Endothelial cell of umbilical vein (primary cell): ENCODE data around the gene MECP2. TPM values are rescaled to one million over a fixed set of nuclear protein-coding genes. Genes with fewer than 3 reads are reported as not detected.

Experiments used
- BruUV-seq: library from RNA; stranded (reverse); fragments of 400-500 nt; replicated peaks from 2 replicates; lab custom pipeline; 2021; lab: Mats Ljungman, UMichigan
- CTCF ChIA-PET: fragments of 300-600, 350-600 bp; sonication (Branson Sonifier 250); formaldehyde crosslinking; loops from one replicate; lab custom pipeline; 2021; ENCODE audit warnings: antibody characterized with exemption, inconsistent platforms; lab: Charles Lee
- POLR2A ChIA-PET: fragments of 300-600, 350-600 bp; sonication (Branson Sonifier 250); formaldehyde crosslinking; loops from one replicate; lab custom pipeline; 2021; ENCODE audit warnings: antibody characterized with exemption, inconsistent platforms; lab: Charles Lee
- DNase-seq: peaks from one replicate; pipeline ENCODE4 v3.0.0-alpha.2; 2011; ENCODE audit warnings: low read depth, low spot score
- FAIRE-seq: peaks from 2 replicates; lab custom pipeline; 2011; peaks lifted over from hg19 to GRCh38; lab: Jason Lieb, UNC
- H2AFZ ChIP-seq: 2 replicates; pipeline ENCODE4 v1.6.0; 2012; ENCODE audit warnings: low read depth, low read length, control low read depth, inconsistent platforms
- H3K27ac ChIP-seq: 2 replicates; pipeline ENCODE4 v1.5.1; 2011; ENCODE audit warnings: low read depth, mild to moderate bottlenecking, control low read depth, low read length, moderate library complexity; ENCODE audit not compliant: insufficient read depth
- H3K27me3 ChIP-seq, 2 experiments: 2 replicates each; pipeline versions ENCODE4 v1.6.0 to v1.6.1; 2011; ENCODE audit warnings: low read length in 2 of 2, mixed read lengths in 1 of 2; ENCODE audit not compliant: control insufficient read depth in 2 of 2, insufficient read depth in 2 of 2
- H3K36me3 ChIP-seq, 2 experiments: 2 replicates in 1 of 2; 3 replicates in 1 of 2; pipeline ENCODE4 v1.5.1; 2011; ENCODE audit warnings: low read length in 2 of 2, mild to moderate bottlenecking in 1 of 2, moderate library complexity in 1 of 2; ENCODE audit not compliant: control insufficient read depth in 2 of 2, insufficient read depth in 2 of 2; ENCODE audit errors: extremely low read depth in 1 of 2
- H3K4me1 ChIP-seq: 3 replicates; pipeline ENCODE4 v1.5.1; 2011; ENCODE audit warnings: mild to moderate bottlenecking, low read length; ENCODE audit not compliant: control insufficient read depth, insufficient read depth; ENCODE audit errors: extremely low read depth
- H3K4me2 ChIP-seq: 2 replicates; pipeline ENCODE4 v1.6.1; 2011; ENCODE audit warnings: low read length, control low read depth, mixed read lengths; ENCODE audit not compliant: insufficient read depth
- H3K4me3 ChIP-seq, 3 experiments: fragments of 200-600 bp in 1 of 3; sonication (generic), shearing (Covaris generic) in 1 of 3; replicated peaks in 1 of 3; 2 replicates each; pipeline ENCODE4 v1.5.1; 2011 to 2016; ENCODE audit warnings: control low read depth in 3 of 3, low read length in 3 of 3, mild to moderate bottlenecking in 2 of 3, inconsistent platforms in 1 of 3, low read depth in 1 of 3, moderate library complexity in 1 of 3; ENCODE audit not compliant: insufficient read depth in 1 of 3
- H3K79me2 ChIP-seq: 2 replicates; pipeline ENCODE4 v1.6.0; 2012; ENCODE audit warnings: low read length, inconsistent platforms; ENCODE audit not compliant: control insufficient read depth, insufficient read depth
- H3K9ac ChIP-seq: replicated peaks from 2 replicates; pipeline ENCODE3; 2011; ENCODE audit warnings: low read length, control low read depth; ENCODE audit not compliant: insufficient read depth; ENCODE audit errors: extremely low read depth
- H3K9me1 ChIP-seq: replicated peaks from 3 replicates; pipeline ENCODE4 v1.6.0; 2011; ENCODE audit warnings: mild to moderate bottlenecking, low read length; ENCODE audit not compliant: control insufficient read depth, insufficient read depth; ENCODE audit errors: extremely low read depth
- H3K9me3 ChIP-seq: replicated peaks from 2 replicates; pipeline ENCODE4 v1.5.1; 2012; ENCODE audit warnings: low read length, inconsistent platforms; ENCODE audit not compliant: control insufficient read depth, insufficient read depth
- H4K20me1 ChIP-seq: replicated peaks from 2 replicates; pipeline ENCODE3; 2011; ENCODE audit warnings: mild to moderate bottlenecking, low read length; ENCODE audit not compliant: control insufficient read depth, insufficient read depth; ENCODE audit errors: extremely low read depth
- EZH2 ChIP-seq: IDR thresholded peaks from 2 replicates; pipeline ENCODE4 v1.6.1; 2012; ENCODE audit warnings: borderline replicate concordance, low read depth, mild to moderate bottlenecking, moderate library complexity, low read length, inconsistent platforms; ENCODE audit not compliant: severe bottlenecking
- GATA2 ChIP-seq: IDR thresholded peaks from 2 replicates; pipeline ENCODE4 v1.7.0; 2011; ENCODE audit warnings: low read depth, mild to moderate bottlenecking, moderate library complexity, mixed read lengths, low read length; ENCODE audit not compliant: insufficient read length, insufficient read depth
- JUN ChIP-seq: IDR thresholded peaks from 2 replicates; pipeline ENCODE4 v1.6.1; 2011; ENCODE audit warnings: borderline replicate concordance, low read depth; ENCODE audit not compliant: insufficient read length, insufficient read depth
- MYC ChIP-seq: IDR thresholded peaks from one replicate; pipeline ENCODE4 v1.6.1; 2011; ENCODE audit warnings: mild to moderate bottlenecking, low read depth, low read length
- POLR2A ChIP-seq: IDR thresholded peaks from 2 replicates; pipeline ENCODE4 v1.6.1; 2012; ENCODE audit warnings: low read depth, mild to moderate bottlenecking, control low read depth, low read length
- dilution Hi-C: fragments of 300-500 bp; cut with MboI; formaldehyde crosslinking; loops from one replicate; pipeline ENCODE4 v1.15.0; 2019; ENCODE audit warnings: low sequenced_read_pairs; ENCODE audit not compliant: extremely low pct_ligation_motif_present
- intact Hi-C: fragments of 100-400 bp; cut with micrococcal nuclease; formaldehyde crosslinking; loops from one replicate; pipeline ENCODE4 v1.10.0; 2022
- polyA plus RNA-seq, 4 experiments: library from polyadenylated mRNA; depleted of rRNA in 3 of 4; stranded (reverse) in 3 of 4; unstranded in 1 of 4; fragments of >200 nt; gene quantifications; 2 replicates each; pipeline versions ENCODE4 v1.2.1 to v1.2.3, GENCODE V29; 2011 to 2012; ENCODE audit warnings: missing spikeins in 1 of 4
- total RNA-seq: library from RNA; stranded (reverse); gene quantifications from 2 replicates; pipeline ENCODE4 v1.2.3, GENCODE V29; 2021
- TF ChIP-seq, protein P1 (sequence below): IDR thresholded peaks from 2 replicates; pipeline ENCODE4 v1.6.1; 2011; ENCODE audit not compliant: insufficient read depth, insufficient read length

Gene MECP2
- total and polyA plus RNA-seq, 2 donors (not counting 3 experiments of a cell fraction or from before 2014, with no cell fraction given): 9.0 to 45.3 TPM

DNA sequence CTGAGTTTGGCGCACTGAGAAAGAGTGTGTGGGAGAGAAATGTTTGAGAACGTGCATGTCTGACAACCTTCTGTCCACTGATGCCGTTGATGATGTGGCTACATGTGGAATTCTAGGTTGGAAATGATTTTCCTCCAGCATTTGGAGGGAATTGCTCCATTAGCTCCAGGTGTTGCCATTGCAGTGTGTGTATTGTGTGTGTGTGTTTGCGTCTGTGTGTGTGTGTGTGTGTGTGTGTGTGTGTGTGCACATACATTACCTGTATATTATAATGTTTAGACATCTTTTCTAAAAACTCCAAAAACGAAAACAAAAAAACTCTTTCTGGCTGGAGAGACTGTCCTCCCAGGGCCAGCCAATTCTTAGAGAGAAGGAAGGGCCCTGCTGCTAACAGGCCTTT lies 18.2 kb upstream of the MECP2 start:
- Histone ChIP-seq H3K9me3 (no peaks in the 10 kb centered on the region), H3K4me1 (no peaks in the 10 kb centered on the region), H3K9ac (no peak overlapping the region), H3K4me2 (no peak overlapping the region), H3K79me2 (no peaks in the 10 kb centered on the region), H2AFZ (no peak overlapping the region), H3K27ac (no peak overlapping the region), H3K36me3 (no peaks in the 10 kb centered on the region), H4K20me1 (no peaks in the 10 kb centered on the region), H3K27me3 (no peaks in the 10 kb centered on the region), H3K4me3 (no peak overlapping the region), H3K9me1 (no peaks in the 10 kb centered on the region)
- no TSS peak for BruUV-seq
- ChIA-PET POLR2A (no interaction called here), CTCF (no interaction called here)
- DNase-seq: no peak
- no peak for FAIRE-seq
- TF ChIP-seq, protein P1, sequence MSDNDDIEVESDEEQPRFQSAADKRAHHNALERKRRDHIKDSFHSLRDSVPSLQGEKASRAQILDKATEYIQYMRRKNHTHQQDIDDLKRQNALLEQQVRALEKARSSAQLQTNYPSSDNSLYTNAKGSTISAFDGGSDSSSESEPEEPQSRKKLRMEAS: no peak
- TF ChIP-seq POLR2A: no peak
- dilution Hi-C loops (no loop called here), intact Hi-C loops (no loop called here)

DNA sequence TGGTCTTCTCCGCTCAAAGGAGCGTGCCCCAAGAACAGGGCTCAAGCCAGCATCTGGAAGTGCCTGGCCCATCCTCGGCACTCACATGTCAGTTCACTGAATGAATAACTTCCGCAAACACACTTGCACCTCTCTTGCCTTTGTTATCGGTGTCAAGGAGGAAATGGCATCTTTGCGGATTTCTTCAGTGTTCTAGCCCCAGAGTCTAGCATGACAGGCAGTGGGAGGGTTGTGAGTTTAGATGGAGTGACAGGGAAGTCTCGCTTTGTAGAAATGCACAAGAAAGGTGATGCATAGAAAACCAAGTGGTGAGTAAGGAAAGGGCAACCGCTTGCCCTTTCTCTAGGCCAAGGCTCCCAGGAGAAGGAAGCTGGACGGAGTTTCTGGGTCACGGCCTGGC lies 17.6 kb upstream of the MECP2 start:
- POLR2A ChIA-PET: no interaction called here
- no peak overlapping the region for H3K27ac ChIP-seq
- no peaks in the 10 kb centered on the region for H3K9me1 ChIP-seq
- DNase-seq: no peak
- H2AFZ ChIP-seq: no peak overlapping the region
- dilution Hi-C loops: no loop called here
- no peaks in the 10 kb centered on the region for H3K9me3 ChIP-seq
- no peak overlapping the region for H3K9ac ChIP-seq
- BruUV-seq: no TSS peak
- intact Hi-C loops: no loop called here
- FAIRE-seq: no peak
- TF ChIP-seq POLR2A (no peak), EZH2 (no peak), JUN (no peak), MYC (no peak), GATA2 (no peak)
- H3K4me1 ChIP-seq: no peaks in the 10 kb centered on the region
- no peaks in the 10 kb centered on the region for H4K20me1 ChIP-seq
- CTCF ChIA-PET: no interaction called here
- no peaks in the 10 kb centered on the region for H3K36me3 ChIP-seq
- no peak overlapping the region for H3K4me3 ChIP-seq
- no peak overlapping the region for H3K4me2 ChIP-seq
- no peaks in the 10 kb centered on the region for H3K27me3 ChIP-seq
- no peaks in the 10 kb centered on the region for H3K79me2 ChIP-seq
